ENCODE data around the gene DENND1C.

GRCh38 chr19:6448045-6448444 is 33.5 kb downstream of the DENND1C start:
- TF ChIP-seq CTCF (IDR thresholded peaks at IDR 0.05 in 4 of 5, conservative IDR thresholded peaks at IDR 0.05 in 1 of 5) (no peak), POLR2A (IDR thresholded peaks at IDR 0.05) (no peak)

All from gastrocnemius medialis (tissue), 4 donors.